Right renal pelvis (tissue), 4 donors: ENCODE measurements around the gene HINT3. TPM values are rescaled to one million over a fixed set of nuclear protein-coding genes. Genes with fewer than 3 reads are reported as not detected.
"Not testable (repeated sequence)": the region's sequence is repeated elsewhere in the genome, so short reads cannot be mapped to it uniquely, and the experiment has no call there.

Experiments
- DNase-seq, 4 donors: peaks; one replicate each; pipeline ENCODE4 v3.0.0-alpha.2; 2013; ENCODE audit warnings: low read depth in 4 of 4, low spot score in 3 of 4, missing footprints in 1 of 4
- polyA plus RNA-seq, 4 donors: library from polyadenylated mRNA; unstranded; fragments of 120-200 nt; gene quantifications; one replicate each; pipeline ENCODE4 v1.2.1, GENCODE V29; 2013; ENCODE audit not compliant: insufficient read length in 4 of 4

HINT3 gene
- polyA plus RNA-seq, 4 donors, result 35.8 to 42.5 (median 41.2) TPM

DNA sequence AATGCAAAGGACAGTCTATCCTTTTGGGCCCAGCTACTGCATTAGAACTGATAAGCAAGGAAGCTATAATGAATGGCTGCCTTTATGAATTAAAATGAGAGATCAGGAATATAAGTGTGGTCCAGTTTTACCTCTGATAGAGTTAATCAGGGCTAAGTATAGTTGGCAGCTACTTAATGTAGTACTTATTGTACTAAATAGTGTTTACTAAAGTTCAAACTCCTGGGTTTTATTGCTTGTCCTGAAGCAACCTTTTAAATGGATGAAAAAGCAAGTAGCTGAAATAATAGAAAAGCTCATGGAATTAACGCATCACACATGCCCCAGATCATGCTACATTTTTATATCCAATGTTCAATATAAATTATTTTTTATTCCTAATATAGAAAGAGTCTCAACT lies 35.1 kb downstream of the HINT3 start:
- DNase-seq, result no peak

DNA sequence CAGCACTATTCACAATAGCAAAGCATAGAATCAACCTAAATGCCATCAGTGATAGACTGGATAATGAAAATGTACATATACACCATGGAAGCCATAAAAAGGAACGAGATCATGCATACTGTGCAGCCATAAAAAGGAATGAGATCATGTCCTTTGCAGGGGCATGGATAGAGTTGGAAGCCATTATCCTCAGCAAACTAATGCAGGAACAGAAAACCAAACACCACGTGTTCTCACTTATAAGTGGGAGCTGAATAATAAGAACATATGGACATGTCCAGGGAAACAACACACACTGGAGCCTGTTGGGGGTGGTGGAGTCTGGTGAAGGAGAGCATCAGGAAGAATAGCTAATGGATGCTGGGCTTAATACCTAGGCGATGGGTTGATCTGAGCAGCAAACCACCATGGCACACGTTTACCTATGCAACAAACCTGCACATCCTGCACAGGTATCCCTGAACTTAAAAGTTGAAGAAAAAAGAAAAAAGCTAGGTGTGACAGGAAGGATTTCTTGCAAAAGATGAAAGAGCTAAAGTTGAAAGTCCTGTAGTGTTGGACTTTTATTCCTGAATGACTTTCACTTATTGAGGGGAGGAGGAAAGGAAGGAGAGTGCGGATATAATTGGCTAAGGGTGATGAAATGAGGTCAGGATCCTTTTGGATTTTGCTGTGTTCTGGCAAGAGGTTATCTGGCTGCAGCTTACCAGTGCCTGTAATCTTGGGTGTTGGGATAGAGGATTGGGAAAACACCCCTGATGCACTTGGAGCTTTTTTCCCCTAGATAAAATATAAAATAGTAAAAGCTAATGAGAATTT lies 38.3 kb downstream of the HINT3 start:
- DNase-seq, result no peak

GRCh38 chr6:125995972-125996580 lies 39.5 kb downstream of the HINT3 start:
- peak; percentile 47 to 57 (median 50) for DNase-seq

GRCh38 chr6:126002755-126003679 lies 46.4 kb downstream of the HINT3 start:
- no peak for DNase-seq

DNA sequence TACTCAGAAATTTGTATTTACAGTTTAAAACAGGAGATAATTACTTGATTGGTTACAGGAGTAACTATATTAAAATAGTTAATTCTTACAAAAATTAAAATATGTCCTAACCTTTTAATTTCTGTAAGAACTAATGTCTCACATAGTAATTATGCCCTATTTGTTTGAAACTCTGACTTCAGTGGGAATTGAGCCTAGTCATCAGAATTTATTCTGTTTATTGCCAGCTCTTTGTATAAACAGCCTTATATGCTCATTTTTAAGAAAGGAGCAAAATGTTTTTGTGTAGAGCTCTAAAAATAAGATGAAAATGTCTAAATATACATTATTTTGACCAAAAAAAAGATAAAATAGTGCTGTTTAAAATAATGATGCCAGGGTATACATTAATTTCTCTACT lies 51.2 kb downstream of the HINT3 start:
- no peak for DNase-seq

DNA sequence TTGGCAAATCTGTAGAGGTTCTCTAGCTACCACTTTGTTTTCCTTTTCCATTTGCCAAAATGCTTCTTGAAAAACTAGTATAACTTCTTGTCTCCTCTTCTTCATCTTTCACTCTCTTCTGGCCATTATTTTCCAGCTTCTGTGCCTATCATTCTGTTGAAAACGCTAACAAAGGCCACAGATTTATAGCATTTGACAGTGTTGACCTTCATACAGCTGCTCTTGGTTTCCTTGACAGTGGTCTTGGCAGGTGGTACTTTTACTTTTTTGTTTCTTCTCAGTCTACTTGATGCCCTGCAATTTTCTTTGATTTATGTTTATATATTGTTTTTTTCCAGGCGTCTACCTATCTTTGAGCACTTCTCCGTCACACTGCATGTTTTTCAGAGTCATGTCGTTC lies 53.5 kb downstream of the HINT3 start:
- DNase-seq, result no peak

GRCh38 chr6:126015863-126016262 lies 59.3 kb downstream of the HINT3 start:
- DNase-seq, result no peak

DNA sequence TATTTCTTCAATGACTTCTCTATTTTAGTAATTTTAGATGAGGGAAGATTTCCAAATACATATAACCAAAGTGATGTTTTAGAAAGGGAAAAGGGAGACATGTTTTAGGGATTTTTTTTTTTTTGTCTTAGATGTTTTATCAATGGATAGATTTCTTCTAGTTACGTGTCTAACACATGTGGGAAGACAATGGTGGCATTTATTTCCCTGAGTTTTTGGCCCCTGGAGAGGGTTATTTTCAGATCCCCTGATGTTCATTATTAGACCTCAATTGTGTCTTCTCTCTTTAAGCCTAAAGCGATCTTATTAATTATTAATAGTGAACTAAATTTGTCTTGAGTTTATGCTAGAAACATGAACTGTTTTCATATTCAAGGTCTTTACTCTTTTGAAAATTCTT lies 60.0 kb downstream of the HINT3 start:
- no peak for DNase-seq

DNA sequence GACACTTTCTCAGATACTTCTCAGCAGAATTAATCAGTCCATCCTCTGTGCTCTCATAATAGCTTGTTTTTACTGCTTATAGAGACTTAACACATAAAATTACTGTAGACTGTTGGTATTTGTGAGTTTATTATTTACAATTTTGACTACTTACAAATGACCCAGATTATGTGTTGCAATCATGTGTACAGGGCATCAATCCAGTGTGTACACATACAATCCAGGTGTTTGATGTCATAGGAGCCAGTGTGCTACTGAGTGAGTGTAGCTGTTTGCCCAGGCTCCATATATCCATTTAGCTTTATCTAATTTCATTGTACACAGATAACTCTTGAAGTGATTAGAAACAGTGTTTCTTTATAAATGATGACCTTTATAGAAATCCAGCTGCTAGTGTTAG lies 61.1 kb downstream of the HINT3 start:
- no peak for DNase-seq

DNA sequence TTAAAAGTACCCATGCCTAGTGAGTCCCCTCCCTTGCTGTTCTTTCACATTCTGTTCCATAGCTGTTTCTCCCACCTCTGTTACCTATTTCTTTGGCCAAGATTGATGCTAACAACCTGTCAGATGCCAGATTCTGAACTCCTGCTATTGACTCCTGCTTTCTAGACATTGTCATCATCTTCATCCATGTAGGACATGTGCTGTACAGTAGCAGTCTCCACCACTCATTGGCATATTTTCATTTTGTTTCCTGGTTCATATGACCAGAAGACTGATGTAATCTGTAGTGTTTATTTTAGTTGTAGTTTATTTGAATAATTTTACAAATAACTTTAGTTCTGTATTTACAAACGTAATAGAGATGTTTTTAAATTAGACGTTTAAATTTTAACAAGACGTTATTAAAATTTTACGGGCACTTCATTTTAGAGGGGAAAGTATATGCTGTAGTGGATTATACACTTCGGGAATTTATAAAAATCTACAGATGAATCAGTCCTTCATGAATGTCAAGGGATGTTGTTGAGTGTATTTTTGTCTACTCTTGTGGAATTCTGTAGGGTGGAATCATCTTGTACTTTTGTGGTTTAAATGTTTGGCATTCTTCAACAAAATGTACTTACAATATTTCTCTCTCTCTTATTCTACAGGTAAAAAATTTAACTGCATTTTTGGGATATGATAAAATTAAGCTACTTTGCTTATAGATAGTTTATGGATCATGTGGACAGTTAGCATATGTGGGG lies 63.9 kb downstream of the HINT3 start:
- DNase-seq, result no peak

DNA sequence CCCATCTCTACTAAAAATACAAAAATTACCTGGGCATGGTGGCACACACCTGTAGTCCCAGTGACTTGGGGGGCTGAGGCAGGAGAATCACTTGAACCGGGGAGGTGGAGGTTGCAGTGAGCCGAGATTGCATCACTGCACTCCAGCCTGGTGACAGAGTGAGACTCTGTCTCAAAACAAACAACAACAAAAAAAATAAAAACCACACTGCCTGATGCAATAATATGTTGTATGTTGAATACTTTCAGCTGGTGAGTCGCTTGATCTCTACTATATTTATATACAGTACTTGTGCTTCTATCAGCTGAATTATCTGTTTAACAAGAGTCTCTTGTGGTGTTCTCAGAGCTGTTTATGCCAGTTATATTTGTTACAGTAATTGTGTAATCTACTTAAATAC lies 66.9 kb downstream of the HINT3 start:
- not testable (repeated sequence) for DNase-seq

DNA sequence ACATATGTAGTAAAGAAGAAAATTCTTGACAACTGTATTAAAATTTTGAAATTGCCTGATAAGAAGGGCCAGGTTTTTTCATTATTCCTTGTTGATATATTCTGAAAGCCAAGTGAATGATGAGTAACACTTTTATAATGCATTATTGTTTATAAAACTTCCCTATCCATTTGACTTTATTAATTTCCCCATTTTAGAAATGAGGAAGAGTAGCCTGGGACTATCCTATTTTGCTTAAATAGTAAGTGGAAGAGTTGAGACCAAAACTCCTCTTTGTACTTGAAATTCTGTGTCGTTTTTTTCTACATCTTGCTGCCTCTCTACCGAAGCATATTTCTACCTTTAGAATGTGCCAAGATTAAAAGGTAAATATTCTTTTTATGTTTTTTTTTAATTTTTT lies 69.4 kb downstream of the HINT3 start:
- DNase-seq, result no peak

DNA sequence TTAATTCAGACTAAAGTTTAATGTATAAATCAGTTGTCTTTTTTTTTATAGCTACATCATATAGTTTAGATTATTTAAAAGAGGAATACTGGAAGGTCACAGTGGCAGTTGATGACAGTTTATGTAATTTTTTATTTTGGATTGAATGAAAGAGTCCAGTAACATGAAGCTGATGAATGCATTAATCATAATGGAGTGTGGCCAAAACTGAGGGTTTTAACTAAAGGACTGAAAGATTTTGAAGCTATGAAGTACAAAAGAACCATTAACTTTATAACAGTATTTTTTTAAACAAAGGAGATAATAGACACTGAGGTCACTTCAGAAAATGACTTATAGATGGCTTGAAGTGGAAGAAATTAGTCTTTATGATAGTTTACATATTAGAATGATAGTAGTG lies 71.0 kb downstream of the HINT3 start:
- DNase-seq, result no peak

Other genes starting within 250 kb of the HINT3 start
- gene HEY2, start 207.1 kb upstream of the HINT3 start, polyA plus RNA-seq, result 1 to 10 TPM; 7.0 to 8.8 (median 8.2) TPM
- 10 to 100 TPM; 39.9 to 71.7 (median 49.0) TPM for gene NCOA7, start 165.8 kb upstream of the HINT3 start, polyA plus RNA-seq
- gene TRMT11, start 29.8 kb downstream of the HINT3 start, polyA plus RNA-seq, result 10 to 100 TPM; 29.5 to 34.0 (median 32.0) TPM